Raji (cell line): Measurements from ENCODE around the gene COPS7A.
A peak's percentile ranks its signal among the peaks of the same experiment; 100 is the strongest.

ENCODE experiments used
- POLR2A ChIP-seq: IDR thresholded peaks from 2 replicates; pipeline ENCODE4 v1.6.1; 2011; ENCODE audit warnings: low read depth, low read length, control low read depth; ENCODE audit not compliant: insufficient read depth

The COPS7A gene

GRCh38 chr12:6723607-6724408, at the start of gene COPS7A:
Gene COPS7A, plus strand, starts transcription at chr12:6724046. Its CDS starts 611 bp downstream, at chr12:6724657.
- peak; percentile 88 for TF ChIP-seq POLR2A

DNA sequence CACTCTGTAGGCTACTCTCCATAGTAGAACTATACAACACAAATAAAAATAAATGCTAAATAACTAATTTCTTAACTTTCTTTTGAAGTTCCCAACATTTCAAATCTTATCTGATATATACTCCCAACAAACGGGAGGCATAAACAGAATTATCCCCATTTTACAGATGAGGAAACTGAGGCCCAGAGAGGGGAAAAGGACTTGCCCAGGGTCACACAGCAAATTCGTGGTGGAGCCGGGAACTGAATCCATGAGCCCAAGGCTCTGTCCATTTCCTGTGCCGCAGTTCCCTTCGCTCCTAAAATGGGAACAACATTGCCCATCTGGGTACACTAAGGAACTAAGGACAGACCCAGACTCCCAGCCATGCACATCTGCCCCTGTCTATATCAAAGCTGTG, 46.9 kb upstream of the COPS7A start:
- no peak for TF ChIP-seq POLR2A

DNA sequence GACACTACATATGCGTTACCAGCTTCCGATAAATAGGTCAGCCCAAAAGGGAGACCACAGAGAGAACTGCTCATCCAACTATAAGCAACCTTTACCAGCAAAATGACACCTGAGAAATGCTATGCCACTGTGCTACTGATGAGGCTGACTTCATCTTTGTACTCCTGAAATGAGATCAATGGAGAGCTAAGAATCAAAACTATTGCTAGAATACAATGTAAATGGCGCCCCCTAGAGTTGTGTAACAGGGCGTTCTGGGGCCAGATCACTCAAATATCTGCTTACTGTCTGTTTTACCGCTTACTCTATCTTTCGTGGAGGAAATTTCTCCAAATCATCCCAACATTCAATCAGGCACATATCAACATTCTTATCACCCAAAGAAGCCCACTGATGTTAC, 39.2 kb upstream of the COPS7A start:
- no peak for TF ChIP-seq POLR2A

DNA sequence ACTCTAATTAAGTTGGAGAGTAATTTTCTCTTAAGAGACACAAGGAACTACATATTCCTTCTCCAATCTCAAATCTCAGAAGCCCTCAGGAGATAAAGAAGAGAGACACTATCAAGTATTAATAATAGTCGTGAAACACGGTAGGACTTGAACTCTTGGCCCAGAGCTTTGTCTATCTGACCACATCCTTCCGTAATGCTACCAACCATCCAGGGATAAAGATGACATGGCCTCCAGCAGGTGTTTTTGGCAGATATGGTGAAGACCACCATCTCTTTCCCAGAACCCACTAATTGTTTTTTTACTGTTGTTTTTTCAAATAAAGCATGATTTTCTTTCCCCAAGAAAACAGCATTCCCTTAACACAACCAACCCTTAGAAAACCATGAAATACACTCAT, 38.0 kb upstream of the COPS7A start:
- no peak for TF ChIP-seq POLR2A

GRCh38 chr12:6688543-6688998, 35.3 kb upstream of the COPS7A start:
- TF ChIP-seq POLR2A: no peak; the same call in 1 of the 2 replicates

GRCh38 chr12:6688999-6689882, 34.6 kb upstream of the COPS7A start, which contains the start of gene ZNF384:
Gene ZNF384, minus strand, starts transcription at chr12:6689375. Its CDS starts 9,855 bp downstream, at chr12:6679520.
- TF ChIP-seq POLR2A: peak; percentile 78

- TF ChIP-seq POLR2A: no peak
Observed at GRCh38 chr12:6691473-6691872, 32.4 kb upstream of the COPS7A start.

GRCh38 chr12:6692888-6693287, 31.0 kb upstream of the COPS7A start:
- no peak for TF ChIP-seq POLR2A

GRCh38 chr12:6693832-6694355, 30.0 kb upstream of the COPS7A start:
- no peak for TF ChIP-seq POLR2A

DNA sequence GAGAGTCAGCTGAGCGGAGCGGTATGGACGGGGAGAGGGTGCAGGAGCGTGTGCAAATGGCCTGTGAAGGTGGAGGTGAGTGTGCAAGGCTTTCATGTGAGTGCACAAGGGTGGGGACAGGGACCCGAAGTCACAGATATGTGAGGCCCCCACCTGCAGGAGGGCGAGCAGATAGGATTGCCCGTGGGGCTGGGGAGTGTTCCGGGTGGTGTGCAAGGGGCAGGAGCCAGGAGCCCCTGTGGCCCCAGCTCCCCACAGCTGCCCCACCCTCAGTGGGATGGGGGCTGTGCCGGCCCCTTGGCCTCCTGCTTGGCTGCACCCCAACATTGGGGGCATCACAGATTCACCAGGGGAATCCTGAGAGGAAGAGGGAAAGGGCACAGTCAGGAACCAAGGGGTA, 29.1 kb upstream of the COPS7A start:
- peak; percentile 25; the same call in 1 of the 2 replicates for TF ChIP-seq POLR2A

GRCh38 chr12:6695313-6696045, 28.4 kb upstream of the COPS7A start:
- no peak for TF ChIP-seq POLR2A

GRCh38 chr12:6696690-6697583, 26.9 kb upstream of the COPS7A start:
- no peak; the same call in 1 of the 2 replicates for TF ChIP-seq POLR2A

GRCh38 chr12:6697584-6698351, 26.1 kb upstream of the COPS7A start:
- TF ChIP-seq POLR2A: no peak
